GM19238 (cell line): ENCODE measurements around the gene TRIM74.
"Not testable (repeated sequence)": the region's sequence is repeated elsewhere in the genome, so short reads cannot be mapped to it uniquely, and the experiment has no call there.

Experiments used
- DNase-seq: peaks from one replicate; pipeline ENCODE4 v3.0.0; 2011; ENCODE audit warnings: low spot score; ENCODE audit not compliant: insufficient read length

TRIM74 gene

GRCh38 chr7:72968980-72969516 is at the start of gene TRIM74:
TSS of gene TRIM74 (minus strand) at chr7:72969466. CDS start at chr7:72966157, 3,309 bp downstream.
- not testable (repeated sequence) for DNase-seq

DNA sequence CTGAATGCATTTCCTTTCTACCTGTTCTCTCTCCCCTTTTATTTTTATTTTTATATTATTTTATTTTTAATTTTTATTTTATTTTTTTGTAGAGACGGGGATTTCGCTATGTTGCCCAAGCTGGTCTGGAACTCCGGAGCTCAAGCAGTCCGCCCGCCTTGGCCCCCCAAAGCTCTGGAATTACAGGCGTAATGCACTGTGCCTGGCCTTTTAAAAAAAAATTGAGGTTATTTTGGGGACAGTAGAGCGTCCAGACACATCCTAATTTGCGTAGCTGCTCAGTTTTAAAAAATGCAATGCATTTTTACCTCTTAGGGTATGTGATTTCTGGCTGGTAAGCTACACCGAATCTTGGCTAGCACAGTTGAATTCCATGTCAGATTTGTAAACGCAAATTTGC is 37.2 kb upstream of the TRIM74 start:
- not testable (repeated sequence) for DNase-seq

DNA sequence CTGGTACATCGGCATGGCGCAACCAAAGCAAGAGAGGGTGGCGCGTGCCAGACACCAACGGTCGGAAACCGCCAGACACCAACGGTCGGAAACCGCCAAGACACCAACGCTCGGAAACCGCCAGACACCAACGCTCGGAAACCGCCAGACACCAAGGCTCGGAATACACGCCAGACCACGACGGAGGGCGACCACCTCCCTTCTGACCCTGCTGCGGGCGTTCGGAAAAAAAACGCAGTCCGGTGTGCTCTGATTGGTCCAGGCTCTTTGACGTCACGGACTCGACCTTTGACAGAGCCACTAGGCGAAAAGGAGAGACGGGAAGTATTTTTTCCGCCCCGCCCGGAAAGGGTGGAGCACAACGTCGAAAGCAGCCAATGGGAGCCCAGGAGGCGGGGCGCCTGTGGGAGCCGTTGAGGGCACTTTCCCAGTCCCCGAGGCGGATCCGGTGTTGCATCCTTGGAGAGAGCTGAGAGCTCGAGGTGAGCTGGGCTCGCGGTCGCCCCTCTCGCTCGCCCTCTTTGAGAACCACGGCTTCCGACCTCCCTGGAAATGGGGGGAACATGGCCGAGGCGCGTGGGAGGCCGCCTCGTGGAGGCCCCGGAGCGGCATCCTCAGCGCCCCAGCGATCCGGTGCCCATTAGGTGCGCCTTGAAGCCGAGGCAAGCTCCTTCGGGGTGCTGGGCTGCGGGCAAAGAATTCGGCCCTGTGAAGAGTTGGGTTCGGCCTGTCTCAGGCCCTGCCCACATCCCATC is 36.6 kb upstream of the TRIM74 start:
- DNase-seq = not testable (repeated sequence)

- DNase-seq = not testable (repeated sequence)
Measured at GRCh38 chr7:73005356-73005692, 36.1 kb upstream of the TRIM74 start.

DNA sequence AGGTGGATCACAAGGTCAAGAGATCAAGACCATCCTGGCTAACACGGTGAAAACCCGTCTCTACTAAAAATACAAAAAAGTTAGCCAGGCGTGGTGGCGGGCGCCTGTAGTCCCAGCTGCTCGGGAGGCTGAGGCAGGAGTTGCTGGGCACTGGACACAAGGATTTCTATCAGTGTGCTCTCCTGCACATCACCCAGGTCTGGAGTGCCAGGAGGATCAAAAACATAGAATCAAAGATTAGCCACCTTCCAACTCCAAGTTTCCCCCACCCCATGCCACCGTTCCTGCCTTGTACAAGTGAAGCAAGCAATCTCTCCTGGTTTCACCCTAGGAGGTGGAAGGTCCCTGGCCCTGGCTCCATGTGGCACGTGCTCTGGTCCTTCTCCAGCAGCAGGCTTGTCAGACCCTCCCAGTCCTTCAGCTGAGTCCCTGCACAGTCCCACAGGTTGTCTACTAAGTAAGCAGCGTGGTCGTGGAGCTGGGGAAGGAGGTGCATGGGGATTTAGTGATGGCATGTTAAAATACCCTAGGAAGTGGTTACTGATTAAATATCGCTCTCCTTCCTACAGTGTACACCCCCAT is 28.7 kb upstream of the TRIM74 start:
- DNase-seq = not testable (repeated sequence)

DNA sequence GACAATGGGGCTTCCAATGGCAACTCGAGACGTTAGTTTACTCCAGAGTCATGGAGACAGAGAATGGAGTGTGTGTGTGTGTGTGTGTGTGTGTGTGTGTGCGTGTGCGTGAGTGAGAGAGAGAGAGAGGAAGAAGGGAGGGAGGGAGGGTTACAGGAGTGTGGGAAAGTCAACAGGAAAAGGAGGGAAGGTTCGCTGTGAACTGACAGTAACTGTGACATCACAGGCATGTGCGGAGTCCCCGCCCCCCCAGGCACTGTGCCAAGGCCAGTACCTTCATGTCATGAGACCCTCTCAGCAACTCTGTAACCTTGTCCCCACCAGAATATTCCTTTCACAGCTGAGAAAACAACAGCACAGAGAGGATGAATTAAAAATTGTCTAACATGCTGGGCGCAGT is 28.2 kb upstream of the TRIM74 start:
- DNase-seq = not testable (repeated sequence)

- DNase-seq = not testable (repeated sequence)
Measured at GRCh38 chr7:72995484-72995883, 26.2 kb upstream of the TRIM74 start.

DNA sequence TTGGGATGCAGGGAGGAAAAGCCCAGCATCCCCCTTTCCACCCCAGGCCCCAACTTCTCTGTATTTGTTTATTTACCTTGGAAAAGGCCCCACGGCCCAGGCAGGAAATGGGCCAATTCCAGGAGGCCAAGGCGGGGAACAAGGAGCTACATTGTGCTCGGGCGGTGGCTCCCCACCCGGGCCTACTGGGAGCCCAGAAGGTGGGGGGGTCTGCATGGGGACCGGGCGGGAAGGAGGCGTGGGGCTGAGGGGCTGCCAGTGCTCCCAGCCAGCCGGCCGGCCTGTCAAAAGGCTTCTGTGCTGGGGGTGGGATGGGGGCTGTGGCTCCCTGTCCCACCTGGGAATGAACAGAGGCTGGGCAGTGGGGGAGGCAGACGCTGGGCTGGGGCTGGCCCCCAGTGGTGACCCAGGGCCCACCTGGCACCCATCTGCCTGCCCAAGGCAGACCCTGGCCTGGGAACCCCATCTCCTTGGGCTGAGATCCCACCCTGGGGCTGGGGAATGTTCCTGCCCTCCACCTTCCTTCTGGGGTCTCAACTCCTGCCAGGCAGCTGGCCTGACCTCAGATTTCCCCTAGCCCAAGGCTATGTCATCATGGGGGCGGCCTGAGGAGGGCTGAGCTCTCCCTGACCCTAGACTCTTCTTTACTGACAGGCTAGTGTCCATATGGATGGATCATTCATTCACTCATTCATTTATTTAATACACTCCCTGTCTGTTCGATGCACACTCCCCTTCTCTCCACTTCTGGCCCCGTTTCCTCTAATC is 21.1 kb upstream of the TRIM74 start:
- not testable (repeated sequence) for DNase-seq

GRCh38 chr7:72982084-72982483 is 12.8 kb upstream of the TRIM74 start:
- not testable (repeated sequence) for DNase-seq

- not testable (repeated sequence) for DNase-seq
Measured at GRCh38 chr7:72980382-72980781, 11.1 kb upstream of the TRIM74 start.

DNA sequence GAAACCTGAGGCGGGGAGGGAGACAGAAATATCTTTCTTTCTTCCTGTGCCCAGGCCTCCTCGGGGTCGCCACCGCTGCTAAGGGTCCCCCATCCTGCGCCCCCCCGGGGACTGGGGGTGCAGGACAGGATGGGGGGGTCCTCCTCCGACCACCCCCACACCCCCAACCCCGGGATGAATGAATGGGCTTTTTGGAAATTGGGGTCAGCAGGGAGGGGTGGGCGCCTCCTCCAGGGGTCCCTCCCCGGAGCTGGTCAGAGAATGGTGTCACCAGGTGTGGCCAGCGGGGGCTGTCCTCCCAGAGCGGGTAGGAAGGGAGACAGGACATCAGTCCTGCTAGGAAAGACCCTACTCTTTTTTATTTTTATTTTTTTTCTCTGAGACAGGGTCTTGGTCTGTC is 7.2 kb upstream of the TRIM74 start:
- not testable (repeated sequence) for DNase-seq

DNA sequence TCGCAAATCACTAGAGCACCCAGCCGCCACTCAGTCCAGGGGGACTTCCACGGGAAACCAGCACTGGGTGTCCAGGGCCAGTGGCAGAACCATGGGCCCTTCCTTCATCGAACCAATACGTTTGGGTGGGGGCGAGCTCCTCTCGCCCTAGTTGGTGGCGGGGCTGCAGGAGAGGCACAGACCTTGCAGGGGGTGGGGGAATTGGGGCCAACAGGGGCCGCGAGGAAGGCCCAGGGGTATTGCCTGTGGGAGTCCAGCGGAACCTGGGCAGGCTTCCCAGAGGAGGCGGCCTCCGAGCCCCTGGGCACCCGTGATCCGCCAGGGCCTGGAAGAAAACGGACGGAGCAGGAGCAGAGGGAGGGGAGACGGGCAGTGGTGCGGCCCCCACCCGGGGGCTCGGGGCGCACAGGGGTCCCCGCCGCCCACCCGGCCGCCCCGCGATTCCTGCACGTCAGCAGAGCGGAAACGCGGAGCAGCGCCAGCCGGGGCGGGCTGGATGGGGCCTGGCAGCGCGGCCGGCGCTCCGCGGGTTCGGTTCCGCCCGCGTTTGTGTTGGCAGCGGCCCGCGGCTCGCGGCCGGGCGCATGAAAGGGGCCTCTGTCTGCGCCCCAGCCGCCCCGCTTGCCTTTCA is 6.5 kb upstream of the TRIM74 start:
- not testable (repeated sequence) for DNase-seq

DNA sequence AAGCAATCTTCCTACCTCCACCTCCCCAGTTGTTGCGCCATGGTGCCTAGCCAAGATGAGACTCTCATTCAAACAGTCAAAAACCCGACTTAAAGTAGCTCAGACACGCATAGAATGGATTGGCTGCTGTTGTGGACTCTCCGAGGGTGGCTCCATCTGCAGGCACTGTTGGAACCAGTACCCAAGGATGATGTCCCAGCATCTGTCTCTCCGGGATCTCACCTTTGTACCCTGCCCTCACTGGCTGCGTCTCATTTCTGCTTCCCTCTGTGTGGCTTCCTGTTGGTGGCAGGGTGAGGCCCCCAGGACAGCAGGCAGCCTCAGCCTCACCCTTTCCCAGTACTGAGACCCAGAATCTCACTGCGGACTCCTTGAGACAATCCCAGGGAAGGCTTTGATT is 5.5 kb upstream of the TRIM74 start:
- not testable (repeated sequence) for DNase-seq

DNA sequence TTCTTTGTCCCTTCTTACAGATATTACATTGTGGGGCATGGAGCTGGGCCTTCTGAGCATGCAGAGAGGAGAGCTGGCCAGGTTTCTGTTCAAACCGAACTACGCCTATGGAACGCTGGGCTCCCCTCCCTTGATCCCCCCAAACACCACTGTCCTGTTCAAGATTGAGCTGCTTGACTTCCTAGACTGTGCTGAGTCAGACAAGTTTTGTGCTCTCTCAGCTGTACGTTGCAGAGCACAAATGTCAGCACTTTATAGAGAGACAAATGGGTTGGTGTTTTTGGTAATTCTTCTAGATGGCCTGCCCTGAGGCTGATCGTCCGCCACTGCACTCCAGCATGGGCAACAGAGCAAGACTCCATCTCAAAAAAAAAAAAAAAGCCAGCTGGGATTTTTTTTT is 2.2 kb upstream of the TRIM74 start:
- DNase-seq = not testable (repeated sequence)

- DNase-seq = not testable (repeated sequence)
Measured at GRCh38 chr7:72969688-72970087, 422 bp upstream of the TRIM74 start.

- not testable (repeated sequence) for DNase-seq
Measured at GRCh38 chr7:72966892-72967291, 2.4 kb downstream of the TRIM74 start.

DNA sequence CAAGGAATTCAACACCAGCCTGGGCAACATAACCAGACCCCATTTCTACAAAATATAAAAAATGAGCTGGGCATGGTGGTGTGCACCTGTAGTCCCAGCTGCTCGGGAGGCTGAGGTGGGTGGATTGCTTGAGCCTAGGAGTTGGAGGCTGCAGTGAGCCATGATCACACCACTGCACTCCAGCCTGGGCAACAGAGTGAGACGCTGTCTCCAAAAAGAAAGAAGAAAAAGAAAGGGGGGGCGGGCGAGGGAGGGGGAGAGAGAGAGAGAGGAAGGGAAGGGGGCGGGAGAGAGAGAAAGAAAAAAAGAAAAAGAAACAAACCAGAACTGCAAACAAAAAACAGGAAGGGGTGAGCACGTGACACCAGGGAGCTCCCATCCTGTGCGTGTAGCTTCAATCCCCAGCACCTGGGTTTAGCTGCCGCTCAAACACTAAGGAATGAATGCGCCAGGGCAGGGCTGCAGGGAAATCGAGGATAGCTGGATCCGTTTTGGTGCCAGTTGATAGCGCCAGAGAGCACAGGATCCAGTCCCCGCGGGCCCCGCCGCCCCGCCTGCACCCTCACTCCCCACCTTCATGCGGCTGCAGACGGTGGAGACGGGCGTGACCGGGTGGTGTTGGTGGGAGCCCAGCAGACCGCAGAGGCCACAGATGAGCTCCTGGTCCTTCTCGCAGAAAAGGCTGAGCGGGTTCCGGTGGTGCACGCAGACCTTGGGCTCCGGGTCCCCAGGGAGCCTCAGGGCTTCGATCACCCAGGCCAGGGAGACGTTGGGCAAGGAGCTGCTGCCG is 3.9 kb downstream of the TRIM74 start:
- not testable (repeated sequence) for DNase-seq

GRCh38 chr7:72963056-72963455 is 6.2 kb downstream of the TRIM74 start:
- DNase-seq = not testable (repeated sequence)

GRCh38 chr7:72961346-72961650 is 8.0 kb downstream of the TRIM74 start:
- DNase-seq = not testable (repeated sequence)

DNA sequence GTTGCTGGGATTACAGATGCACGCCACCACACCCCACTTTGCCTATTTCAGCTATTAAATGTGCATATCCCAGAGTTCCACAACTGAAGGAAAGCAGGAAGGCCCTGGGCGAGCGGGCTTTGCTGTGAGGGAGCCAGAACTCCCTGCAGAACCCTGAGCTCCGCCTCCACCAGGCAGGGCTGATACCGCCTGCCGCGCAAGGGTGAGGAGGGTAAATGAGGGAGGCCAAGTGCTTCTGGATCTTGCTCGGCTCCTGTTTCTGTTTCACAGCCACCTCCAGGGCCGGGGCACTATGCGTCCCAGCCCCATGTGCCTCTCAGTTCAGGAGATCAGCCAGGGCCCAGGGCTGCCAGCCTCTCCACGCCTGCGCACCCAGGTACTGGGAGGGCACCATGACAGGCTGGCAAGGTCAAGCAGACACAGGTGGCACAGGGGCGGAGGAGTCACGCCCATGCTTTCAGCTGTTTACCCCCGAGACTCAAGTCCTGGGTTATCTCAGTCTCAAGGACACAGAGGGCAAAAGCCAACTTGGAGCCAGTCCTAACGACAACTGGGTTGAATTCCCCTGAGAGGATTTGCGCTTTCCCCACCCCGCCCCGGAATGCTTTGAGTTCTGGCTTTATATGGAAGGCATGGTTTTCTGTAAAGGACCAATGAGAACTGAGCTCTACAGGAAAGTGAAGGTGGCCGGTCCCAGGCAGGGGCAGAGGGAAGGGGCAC is 8.5 kb downstream of the TRIM74 start:
- DNase-seq = not testable (repeated sequence)
